ENCODE results near the gene WDR70. TPM values are rescaled to one million over a fixed set of nuclear protein-coding genes. Genes with fewer than 3 reads are reported as not detected.

The WDR70 gene
- total RNA-seq, 1 experiment from 2014 or later, result 30.0 TPM

DNA sequence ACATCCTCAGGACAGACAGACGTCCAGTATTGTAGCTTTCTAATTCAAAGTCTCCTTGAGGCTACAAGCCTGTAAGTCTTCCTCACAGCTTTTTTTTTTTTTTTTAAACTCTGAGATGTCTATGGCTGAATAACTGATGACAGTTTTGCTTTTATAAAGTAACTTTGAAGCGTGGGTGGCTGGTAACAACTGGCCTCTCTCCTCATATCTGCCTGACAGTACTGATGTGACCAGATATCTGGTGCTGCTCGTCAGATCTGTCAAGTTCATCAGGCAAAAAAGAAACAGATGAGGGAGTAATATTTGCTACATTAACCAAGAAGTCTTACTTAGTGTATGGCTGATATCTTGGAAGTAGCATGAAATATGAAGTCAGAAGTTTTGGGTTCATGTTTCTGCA is 388.1 kb downstream of the WDR70 start:
- no TSS peak for BruUV-seq (replicated peaks)
- H3K4me3 Mint-ChIP-seq (ENCODE audit: low read depth, unreplicated experiment), result no peak overlapping the region
- TF ChIP-seq, protein P1, sequence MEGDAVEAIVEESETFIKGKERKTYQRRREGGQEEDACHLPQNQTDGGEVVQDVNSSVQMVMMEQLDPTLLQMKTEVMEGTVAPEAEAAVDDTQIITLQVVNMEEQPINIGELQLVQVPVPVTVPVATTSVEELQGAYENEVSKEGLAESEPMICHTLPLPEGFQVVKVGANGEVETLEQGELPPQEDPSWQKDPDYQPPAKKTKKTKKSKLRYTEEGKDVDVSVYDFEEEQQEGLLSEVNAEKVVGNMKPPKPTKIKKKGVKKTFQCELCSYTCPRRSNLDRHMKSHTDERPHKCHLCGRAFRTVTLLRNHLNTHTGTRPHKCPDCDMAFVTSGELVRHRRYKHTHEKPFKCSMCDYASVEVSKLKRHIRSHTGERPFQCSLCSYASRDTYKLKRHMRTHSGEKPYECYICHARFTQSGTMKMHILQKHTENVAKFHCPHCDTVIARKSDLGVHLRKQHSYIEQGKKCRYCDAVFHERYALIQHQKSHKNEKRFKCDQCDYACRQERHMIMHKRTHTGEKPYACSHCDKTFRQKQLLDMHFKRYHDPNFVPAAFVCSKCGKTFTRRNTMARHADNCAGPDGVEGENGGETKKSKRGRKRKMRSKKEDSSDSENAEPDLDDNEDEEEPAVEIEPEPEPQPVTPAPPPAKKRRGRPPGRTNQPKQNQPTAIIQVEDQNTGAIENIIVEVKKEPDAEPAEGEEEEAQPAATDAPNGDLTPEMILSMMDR (IDR thresholded peaks at IDR 0.05; ENCODE audit: unreplicated experiment), result no peak
- no peaks in the 10 kb centered on the region for H3K4me1 Mint-ChIP-seq (ENCODE audit: low read depth, unreplicated experiment)
- peaks cover 17% of the 10 kb centered on the region for H3K27me3 Mint-ChIP-seq (ENCODE audit: unreplicated experiment)
- H3K27ac Mint-ChIP-seq (ENCODE audit: unreplicated experiment), result no peak overlapping the region
- no peak for DNase-seq
- CTCF ChIA-PET, result interaction anchor here (0.5 kb wide), 2 partner anchors 135 to 927 kb away, joined by 3 read pairs; no protein-coding TSS in a partner anchor
- H3K9me3 Mint-ChIP-seq (ENCODE audit: low read depth, unreplicated experiment), result no peaks in the 10 kb centered on the region
- no peaks in the 10 kb centered on the region for H3K36me3 Mint-ChIP-seq (ENCODE audit: insufficient read depth, unreplicated experiment)
- intact Hi-C loops (cut with micrococcal nuclease; ENCODE audit: unreplicated experiment), result no loop called here

DNA sequence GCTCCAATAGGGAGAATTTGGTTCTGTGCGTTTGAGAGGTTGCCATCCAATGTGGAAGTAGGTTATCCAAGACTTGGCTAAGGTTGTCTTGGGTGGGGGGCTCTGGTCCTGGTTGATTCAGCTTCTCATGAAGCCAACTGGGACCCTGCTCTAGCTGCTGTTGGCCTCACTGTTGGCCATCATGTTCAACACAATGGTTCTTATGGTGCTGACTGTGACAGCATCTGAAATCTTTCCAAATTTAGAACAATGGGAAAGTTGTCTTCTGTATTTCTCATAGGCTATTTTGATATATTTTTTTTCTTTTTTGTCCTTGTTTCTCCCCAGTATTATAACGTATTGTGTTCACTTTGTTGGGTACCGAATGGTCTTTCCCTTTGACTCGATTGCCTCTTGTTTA is 388.8 kb downstream of the WDR70 start:
- H3K27ac Mint-ChIP-seq (ENCODE audit: unreplicated experiment), result no peak overlapping the region
- DNase-seq, result no peak
- intact Hi-C loops (cut with micrococcal nuclease; ENCODE audit: unreplicated experiment), result no loop called here
- peaks cover 17% of the 10 kb centered on the region for H3K27me3 Mint-ChIP-seq (ENCODE audit: unreplicated experiment)
- CTCF ChIA-PET, result no interaction called here
- no TSS peak for BruUV-seq (replicated peaks)
- H3K4me3 Mint-ChIP-seq (ENCODE audit: low read depth, unreplicated experiment), result no peak overlapping the region
- H3K4me1 Mint-ChIP-seq (ENCODE audit: low read depth, unreplicated experiment), result no peaks in the 10 kb centered on the region
- H3K36me3 Mint-ChIP-seq (ENCODE audit: insufficient read depth, unreplicated experiment), result no peaks in the 10 kb centered on the region
- TF ChIP-seq, protein P1 (IDR thresholded peaks at IDR 0.05; ENCODE audit: unreplicated experiment), result no peak
- H3K9me3 Mint-ChIP-seq (ENCODE audit: low read depth, unreplicated experiment), result no peaks in the 10 kb centered on the region

- Mint-ChIP-seq H3K36me3 (ENCODE audit: insufficient read depth, unreplicated experiment) (no peaks in the 10 kb centered on the region), H3K9me3 (ENCODE audit: low read depth, unreplicated experiment) (no peaks in the 10 kb centered on the region), H3K4me1 (ENCODE audit: low read depth, unreplicated experiment) (no peaks in the 10 kb centered on the region), H3K27me3 (ENCODE audit: unreplicated experiment) (peaks cover 17% of the 10 kb centered on the region), H3K4me3 (ENCODE audit: low read depth, unreplicated experiment) (no peak overlapping the region), H3K27ac (ENCODE audit: unreplicated experiment) (no peak overlapping the region)
- TF ChIP-seq, protein P1 (IDR thresholded peaks at IDR 0.05; ENCODE audit: unreplicated experiment), result no peak
- intact Hi-C loops (cut with micrococcal nuclease; ENCODE audit: unreplicated experiment), result no loop called here
- CTCF ChIA-PET, result no interaction called here
- DNase-seq, result no peak
- BruUV-seq (replicated peaks), result no TSS peak
Observed at GRCh38 chr5:37768371-37768770, 389.3 kb downstream of the WDR70 start.

DNA sequence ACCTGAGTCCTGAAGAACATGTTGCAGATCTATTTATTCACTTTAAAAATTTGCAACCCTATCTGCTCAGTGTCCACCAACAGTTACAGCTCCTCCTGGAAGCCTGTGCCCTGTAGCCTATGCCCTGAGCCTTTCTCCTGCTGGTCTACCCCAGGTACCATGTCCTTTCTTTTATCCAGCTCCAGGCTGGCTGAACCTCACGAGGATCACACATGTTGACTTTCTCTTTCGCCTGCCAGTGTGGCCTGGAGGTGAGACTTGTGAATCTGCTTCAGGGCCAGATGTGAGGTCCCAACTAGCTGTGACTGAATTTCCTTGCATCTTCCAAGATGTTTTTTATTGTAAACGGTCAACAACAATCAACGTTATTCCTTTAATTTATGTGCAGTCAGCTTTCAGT is 390.0 kb downstream of the WDR70 start:
- Mint-ChIP-seq H3K4me1 (ENCODE audit: low read depth, unreplicated experiment) (no peaks in the 10 kb centered on the region), H3K36me3 (ENCODE audit: insufficient read depth, unreplicated experiment) (no peaks in the 10 kb centered on the region), H3K27ac (ENCODE audit: unreplicated experiment) (no peak overlapping the region), H3K4me3 (ENCODE audit: low read depth, unreplicated experiment) (no peak overlapping the region), H3K9me3 (ENCODE audit: low read depth, unreplicated experiment) (peaks cover 3% of the 10 kb centered on the region), H3K27me3 (ENCODE audit: unreplicated experiment) (peaks cover 17% of the 10 kb centered on the region)
- DNase-seq, result no peak
- TF ChIP-seq, protein P1 (IDR thresholded peaks at IDR 0.05; ENCODE audit: unreplicated experiment), result no peak
- intact Hi-C loops (cut with micrococcal nuclease; ENCODE audit: unreplicated experiment), result no loop called here
- CTCF ChIA-PET, result no interaction called here
- no TSS peak for BruUV-seq (replicated peaks)
